Type B pancreatic cell (in vitro differentiated cells): ENCODE data around the gene SPG7. TPM values are rescaled to one million over a fixed set of nuclear protein-coding genes. Genes with fewer than 3 reads are reported as not detected.
A peak's percentile ranks its signal among the peaks of the same experiment; 100 is the strongest.

ENCODE experiments used
- DNase-seq: peaks from one replicate; pipeline ENCODE4 v3.0.0; 2021; ENCODE audit warnings: mixed read lengths; ENCODE audit not compliant: unreplicated experiment; ENCODE audit errors: extremely low spot score
- H3K27ac Mint-ChIP-seq: 2 replicates; pipeline ENCODE4 v1.8.0; 2021; ENCODE audit warnings: mild to moderate bottlenecking, mixed read lengths
- H3K27me3 Mint-ChIP-seq: 2 replicates; pipeline ENCODE4 v1.8.0; 2021; ENCODE audit warnings: mixed read lengths
- H3K36me3 Mint-ChIP-seq: 2 replicates; pipeline ENCODE4 v1.8.0; 2021; ENCODE audit warnings: mixed read lengths
- H3K4me1 Mint-ChIP-seq: one replicate; pipeline ENCODE4 v1.8.0; 2021; ENCODE audit warnings: mixed read lengths; ENCODE audit not compliant: unreplicated experiment
- H3K4me3 Mint-ChIP-seq: 2 replicates; pipeline ENCODE4 v1.8.0; 2021; ENCODE audit warnings: mild to moderate bottlenecking, mixed read lengths
- H3K9me3 Mint-ChIP-seq: 2 replicates; pipeline ENCODE4 v1.8.0; 2021; ENCODE audit warnings: mixed read lengths
- total RNA-seq: library from RNA; stranded (reverse); gene quantifications from 2 replicates; pipeline ENCODE4 v1.2.1, GENCODE V29; 2021; ENCODE audit warnings: low replicate concordance
- TF ChIP-seq, protein P1 (sequence below): fragments of 200-600 bp; sonication (generic); conservative IDR thresholded peaks from 2 replicates; pipeline ENCODE4 v1.5.0; 2021; ENCODE audit warnings: antibody characterized with exemption, mild to moderate bottlenecking

SPG7 gene
- total RNA-seq, 1 donor from 2014 or later: 129 TPM

DNA sequence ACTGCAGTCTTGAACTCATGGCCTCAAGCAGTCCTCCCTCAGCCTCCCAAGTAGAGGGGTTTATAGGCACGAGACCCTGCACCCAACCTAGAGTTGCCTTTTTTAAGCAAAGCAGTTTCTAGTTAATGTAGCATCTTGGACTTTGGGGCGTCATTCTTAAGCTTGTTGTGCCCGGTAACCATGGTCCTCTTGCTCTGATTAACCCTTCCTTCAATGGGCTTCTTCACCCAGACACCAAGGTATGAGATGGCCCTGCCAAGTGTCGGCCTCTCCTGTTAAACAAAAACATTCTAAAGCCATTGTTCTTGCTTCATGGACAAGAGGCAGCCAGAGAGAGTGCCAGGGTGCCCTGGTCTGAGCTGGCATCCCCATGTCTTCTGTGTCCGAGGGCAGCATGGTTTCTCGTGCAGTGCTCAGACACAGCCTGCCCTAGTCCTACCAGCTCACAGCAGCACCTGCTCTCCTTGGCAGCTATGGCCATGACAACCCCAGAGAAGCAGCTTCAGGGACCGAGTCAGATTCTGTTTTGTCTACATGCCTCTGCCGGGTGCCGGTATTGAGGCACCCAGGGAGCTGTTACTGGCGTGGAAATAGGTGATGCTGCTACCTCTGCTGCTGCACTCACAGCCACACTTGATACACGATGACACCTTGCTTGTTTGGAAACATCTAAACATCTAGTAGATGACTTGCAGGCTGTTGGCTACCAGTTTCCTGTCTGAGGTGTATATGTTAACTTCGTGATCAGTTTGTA lies 55.6 kb downstream of the SPG7 start:
- DNase-seq: no peak
- peaks cover 27% of the 10 kb centered on the region for H3K36me3 Mint-ChIP-seq
- H3K27ac Mint-ChIP-seq: peak overlapping the region; percentile 96
- H3K4me1 Mint-ChIP-seq: peaks cover 30% of the 10 kb centered on the region
- no peaks in the 10 kb centered on the region for H3K27me3 Mint-ChIP-seq
- peak overlapping the region; percentile 61 for H3K4me3 Mint-ChIP-seq
- TF ChIP-seq, protein P1, sequence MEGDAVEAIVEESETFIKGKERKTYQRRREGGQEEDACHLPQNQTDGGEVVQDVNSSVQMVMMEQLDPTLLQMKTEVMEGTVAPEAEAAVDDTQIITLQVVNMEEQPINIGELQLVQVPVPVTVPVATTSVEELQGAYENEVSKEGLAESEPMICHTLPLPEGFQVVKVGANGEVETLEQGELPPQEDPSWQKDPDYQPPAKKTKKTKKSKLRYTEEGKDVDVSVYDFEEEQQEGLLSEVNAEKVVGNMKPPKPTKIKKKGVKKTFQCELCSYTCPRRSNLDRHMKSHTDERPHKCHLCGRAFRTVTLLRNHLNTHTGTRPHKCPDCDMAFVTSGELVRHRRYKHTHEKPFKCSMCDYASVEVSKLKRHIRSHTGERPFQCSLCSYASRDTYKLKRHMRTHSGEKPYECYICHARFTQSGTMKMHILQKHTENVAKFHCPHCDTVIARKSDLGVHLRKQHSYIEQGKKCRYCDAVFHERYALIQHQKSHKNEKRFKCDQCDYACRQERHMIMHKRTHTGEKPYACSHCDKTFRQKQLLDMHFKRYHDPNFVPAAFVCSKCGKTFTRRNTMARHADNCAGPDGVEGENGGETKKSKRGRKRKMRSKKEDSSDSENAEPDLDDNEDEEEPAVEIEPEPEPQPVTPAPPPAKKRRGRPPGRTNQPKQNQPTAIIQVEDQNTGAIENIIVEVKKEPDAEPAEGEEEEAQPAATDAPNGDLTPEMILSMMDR: no peak
- H3K9me3 Mint-ChIP-seq: no peaks in the 10 kb centered on the region

DNA sequence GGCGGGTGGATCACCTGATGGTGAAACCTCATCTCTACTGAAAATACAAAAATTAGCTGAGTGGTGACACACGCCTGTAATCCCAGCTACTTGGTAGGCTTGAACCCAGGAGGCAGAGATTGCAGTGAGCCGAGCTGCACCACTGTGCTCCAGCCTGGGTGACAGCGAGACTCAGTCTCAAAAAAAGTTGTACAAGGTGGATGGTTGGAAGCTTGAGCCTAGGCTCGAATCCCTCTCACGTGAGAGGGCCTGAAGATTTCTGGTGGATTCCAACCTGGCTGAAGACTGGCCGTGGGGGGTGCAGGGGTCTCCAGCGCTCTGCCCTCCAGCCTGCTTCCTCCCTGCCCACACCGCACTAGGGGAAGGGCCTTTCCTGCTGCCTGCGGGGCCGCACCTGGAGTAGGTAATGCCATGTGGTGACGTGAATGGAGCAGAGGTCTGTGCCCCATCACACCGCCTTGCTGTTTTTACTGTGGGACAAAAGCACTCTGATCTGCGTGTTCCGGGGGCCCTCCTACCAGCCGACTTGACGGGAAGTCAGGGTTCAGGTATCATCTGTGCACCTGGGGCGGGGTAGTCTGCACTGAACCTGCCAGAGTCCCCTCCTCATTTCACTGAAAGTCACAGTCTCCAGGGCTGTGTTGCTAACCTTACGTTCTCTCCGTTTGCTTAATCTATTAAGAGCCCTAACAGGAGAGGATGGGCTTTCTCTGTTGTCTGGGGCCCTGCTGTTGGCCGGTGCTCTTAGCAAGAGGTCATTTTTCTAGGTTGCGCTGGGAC lies 56.5 kb downstream of the SPG7 start:
- Mint-ChIP-seq H3K4me1 (peaks cover 30% of the 10 kb centered on the region), H3K9me3 (no peaks in the 10 kb centered on the region), H3K36me3 (peaks cover 27% of the 10 kb centered on the region), H3K4me3 (peak overlapping the region; percentile 81), H3K27ac (peak overlapping the region; percentile 96), H3K27me3 (no peaks in the 10 kb centered on the region)
- DNase-seq: no peak
- TF ChIP-seq, protein P1: no peak

DNA sequence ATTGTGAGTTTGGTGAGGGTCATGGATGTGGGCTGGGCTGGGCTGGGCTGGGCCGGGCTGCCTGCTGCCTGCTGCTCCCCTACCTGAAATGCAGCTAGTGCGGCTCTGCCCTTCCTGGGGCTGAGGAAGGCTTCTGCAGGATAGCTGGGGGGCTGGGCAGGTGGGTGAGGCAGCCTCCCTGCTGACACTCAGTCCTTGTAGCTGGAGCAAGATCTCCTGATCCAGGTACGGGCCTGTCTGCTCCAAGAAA lies 57.0 kb downstream of the SPG7 start:
- Mint-ChIP-seq H3K4me1 (peaks cover 30% of the 10 kb centered on the region), H3K4me3 (peak overlapping the region; percentile 81), H3K36me3 (peaks cover 27% of the 10 kb centered on the region), H3K27me3 (no peaks in the 10 kb centered on the region), H3K9me3 (no peaks in the 10 kb centered on the region), H3K27ac (peak overlapping the region; percentile 96)
- TF ChIP-seq, protein P1: no peak
- no peak for DNase-seq

DNA sequence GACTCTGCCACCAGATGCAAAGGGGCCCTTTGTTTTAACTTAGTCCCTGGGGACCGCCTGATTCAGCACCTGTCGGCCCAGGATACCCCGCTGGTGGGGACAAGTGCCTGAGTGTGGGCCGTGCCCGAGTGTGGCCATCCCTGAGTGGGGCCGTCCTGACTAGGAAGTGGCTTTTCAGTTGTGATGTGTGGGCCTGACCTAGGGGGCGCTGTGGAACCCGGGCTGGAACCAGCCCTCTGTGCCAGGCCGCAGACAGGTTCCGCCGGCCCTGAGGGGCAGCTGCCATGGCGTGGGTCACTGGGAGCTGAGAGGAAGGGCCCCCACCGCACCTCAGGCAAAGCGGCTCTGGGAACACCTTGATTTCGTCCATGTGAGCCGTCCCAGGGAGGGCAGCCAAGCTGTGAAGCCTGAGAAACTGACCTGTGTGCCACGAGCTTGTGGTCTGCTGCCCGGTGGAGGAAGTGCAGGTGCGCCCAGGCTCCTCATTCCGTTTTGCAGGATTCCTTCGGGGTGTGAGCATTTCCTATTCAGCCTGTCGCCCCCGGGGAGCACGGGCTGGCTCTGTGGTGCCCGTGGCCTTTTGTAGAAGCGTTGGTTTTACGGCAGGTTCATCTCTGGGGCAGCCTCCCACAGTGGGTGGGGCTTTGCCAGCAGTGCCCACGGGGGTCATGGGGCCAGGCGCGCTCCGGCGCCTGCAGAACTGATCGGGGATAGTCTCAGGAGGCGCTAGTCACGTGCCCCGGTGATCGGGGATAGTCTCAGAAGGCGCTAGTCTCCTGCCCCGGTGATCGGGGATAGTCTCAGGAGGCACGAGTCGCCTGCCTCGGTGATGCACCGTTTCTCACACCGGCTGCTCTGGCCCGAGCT lies 57.5 kb downstream of the SPG7 start:
- H3K27ac Mint-ChIP-seq: peak overlapping the region; percentile 96
- no peak for DNase-seq

More for the DNA sequence above, 57.5 kb downstream of the SPG7 start:
- Mint-ChIP-seq H3K4me1 (peaks cover 30% of the 10 kb centered on the region), H3K4me3 (peak overlapping the region; percentile 81), H3K9me3 (no peaks in the 10 kb centered on the region), H3K27me3 (no peaks in the 10 kb centered on the region), H3K36me3 (peaks cover 27% of the 10 kb centered on the region)
- TF ChIP-seq, protein P1: peak; percentile 80
